Measurements from ENCODE around the gene GALNT2.

GALNT2 gene

DNA sequence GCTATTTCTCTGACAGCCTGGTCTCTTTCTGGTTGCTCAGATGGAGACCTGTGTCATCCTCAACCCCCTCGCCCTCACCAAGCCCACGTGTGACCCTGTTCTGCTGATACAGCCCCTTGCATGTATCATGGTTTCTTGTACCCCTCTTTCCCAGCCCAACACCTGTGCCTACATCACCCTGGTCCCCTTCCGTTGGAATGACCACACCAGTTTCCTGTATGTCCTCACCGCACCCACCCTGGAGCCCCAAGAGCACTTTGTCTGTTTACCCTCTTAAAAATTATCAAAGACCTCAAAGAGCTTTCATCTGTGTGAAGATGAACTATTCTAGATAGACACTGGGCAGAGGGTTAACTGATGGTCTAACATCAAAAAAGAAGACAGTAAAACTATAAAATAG is 179.5 kb downstream of the GALNT2 start:
- no peak for TF ChIP-seq FOXP2 (optimal IDR thresholded peaks at IDR 0.05; ENCODE audit: borderline replicate concordance, extremely low read depth, extremely low read length, insufficient read depth)
- no peak for TF ChIP-seq SIN3A (IDR thresholded peaks at IDR 0.05; ENCODE audit: borderline replicate concordance, insufficient read depth, low read length)
- no peak for TF ChIP-seq REST (IDR thresholded peaks at IDR 0.05; ENCODE audit: insufficient read depth in 1 of 2, low read depth in 2 of 2, low read length in 2 of 2)
- TF ChIP-seq TAF1 (IDR thresholded peaks at IDR 0.05; ENCODE audit: borderline replicate concordance, insufficient read depth, low read length) = no peak
- no peak for TF ChIP-seq POLR2AphosphoS5 (IDR thresholded peaks at IDR 0.05; ENCODE audit: low read depth, low read length)

DNA sequence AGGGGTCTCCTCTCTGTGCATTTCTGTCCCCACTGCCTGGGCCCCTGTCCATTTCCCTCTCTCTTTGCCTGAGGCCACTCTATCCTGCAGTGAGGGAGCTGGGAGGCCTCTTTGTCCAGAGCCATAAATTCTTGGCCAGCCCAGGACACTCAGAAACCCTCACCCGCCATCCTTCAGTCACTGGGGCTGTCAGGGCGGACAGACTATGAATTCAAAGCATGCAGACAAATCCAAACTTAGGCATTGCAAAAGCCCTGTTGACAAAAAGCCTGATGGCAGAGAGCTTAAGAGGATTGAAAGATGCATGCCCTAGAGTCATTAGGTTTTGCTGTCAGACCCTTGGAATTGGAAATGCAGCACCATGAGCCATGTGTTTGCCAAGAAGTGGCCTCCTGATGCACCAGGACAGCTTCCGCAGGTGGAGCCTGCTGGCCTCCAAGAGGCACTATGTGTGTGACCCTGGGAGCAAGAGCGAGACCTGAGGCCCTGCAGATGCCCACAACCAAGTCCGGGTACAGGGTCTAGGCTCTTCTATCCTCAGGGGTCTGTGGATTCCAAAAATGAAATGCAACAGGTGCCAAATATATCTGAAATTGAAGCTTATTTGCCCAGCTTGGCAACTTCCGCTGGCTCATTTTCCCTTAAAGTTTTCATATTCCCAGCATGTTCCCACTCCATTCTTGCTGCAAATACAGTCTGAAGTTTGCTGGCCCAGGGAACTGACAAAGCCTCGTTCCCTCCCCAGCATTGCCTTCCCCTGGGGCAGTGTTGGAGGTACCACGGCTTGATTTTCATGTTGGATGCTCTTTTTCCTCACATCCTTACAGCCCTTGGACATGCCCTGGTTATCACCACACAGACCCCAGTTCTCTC is 181.2 kb downstream of the GALNT2 start:
- TF ChIP-seq FOXP2 (optimal IDR thresholded peaks at IDR 0.05; ENCODE audit: borderline replicate concordance, extremely low read depth, extremely low read length, insufficient read depth) (no peak), TAF1 (IDR thresholded peaks at IDR 0.05; ENCODE audit: borderline replicate concordance, insufficient read depth, low read length) (no peak), POLR2AphosphoS5 (IDR thresholded peaks at IDR 0.05; ENCODE audit: low read depth, low read length) (no peak), SIN3A (IDR thresholded peaks at IDR 0.05; ENCODE audit: borderline replicate concordance, insufficient read depth, low read length) (no peak), REST (IDR thresholded peaks at IDR 0.05; ENCODE audit: insufficient read depth in 1 of 2, low read depth in 2 of 2, low read length in 2 of 2) (no peak)

DNA sequence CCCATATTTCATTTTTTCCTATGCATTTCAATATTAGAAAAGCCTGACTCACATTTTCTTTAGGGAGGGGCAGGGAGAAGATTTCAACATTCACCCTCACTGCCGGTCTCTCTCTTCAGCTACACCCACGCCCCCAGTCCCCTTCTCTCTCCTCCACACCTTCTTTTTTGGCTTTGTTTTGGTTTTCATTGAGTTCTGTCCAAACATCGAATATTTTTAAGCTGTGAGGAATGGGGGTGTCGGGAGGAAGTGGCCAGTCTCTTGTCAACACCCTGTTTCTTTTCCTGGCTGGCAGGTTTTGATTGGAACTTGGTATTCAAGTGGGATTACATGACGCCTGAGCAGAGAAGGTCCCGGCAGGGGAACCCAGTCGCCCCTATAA is 181.8 kb downstream of the GALNT2 start:
- TF ChIP-seq POLR2AphosphoS5 (IDR thresholded peaks at IDR 0.05; ENCODE audit: low read depth, low read length) (no peak), FOXP2 (optimal IDR thresholded peaks at IDR 0.05; ENCODE audit: borderline replicate concordance, extremely low read depth, extremely low read length, insufficient read depth) (no peak), SIN3A (IDR thresholded peaks at IDR 0.05; ENCODE audit: borderline replicate concordance, insufficient read depth, low read length) (no peak), REST (IDR thresholded peaks at IDR 0.05; ENCODE audit: insufficient read depth in 1 of 2, low read depth in 2 of 2, low read length in 2 of 2) (no peak), TAF1 (IDR thresholded peaks at IDR 0.05; ENCODE audit: borderline replicate concordance, insufficient read depth, low read length) (no peak)

DNA sequence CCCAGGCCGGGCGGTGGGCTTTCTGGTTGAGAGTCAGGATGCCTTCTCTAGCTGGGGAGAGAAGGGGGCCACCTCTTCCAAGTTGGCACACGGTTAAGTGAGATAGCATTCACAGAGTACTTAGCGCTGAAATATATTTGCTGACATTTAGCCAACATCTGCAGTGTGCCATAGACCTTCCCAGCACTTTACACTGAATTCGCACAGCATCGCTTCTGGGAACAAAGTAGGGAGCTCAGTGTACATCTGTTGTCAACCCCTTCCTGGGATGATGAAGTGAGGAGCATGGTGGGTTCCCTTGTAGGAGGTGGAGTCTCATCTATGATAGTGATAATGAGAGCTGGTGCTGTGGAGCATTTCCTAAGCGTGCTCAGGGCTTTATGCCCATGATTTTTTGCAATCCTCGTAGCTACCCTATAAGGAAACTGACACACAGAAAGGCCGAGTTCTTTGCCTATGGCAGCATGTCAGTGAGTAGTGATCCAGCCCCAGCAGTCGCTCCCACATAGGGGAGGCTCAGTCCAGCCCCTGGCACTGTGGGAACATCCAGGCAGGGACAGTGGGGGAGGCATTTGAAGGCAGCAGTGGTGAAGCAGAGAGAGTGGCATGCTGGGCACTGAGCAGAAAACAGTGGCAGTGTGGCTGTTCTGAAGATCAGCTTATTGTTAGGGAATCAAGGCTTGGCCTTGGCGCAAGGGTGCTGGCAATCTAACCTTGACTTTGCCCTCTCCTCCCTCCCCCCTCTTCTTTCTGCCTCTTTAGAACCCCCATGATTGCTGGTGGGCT is 182.8 kb downstream of the GALNT2 start:
- TF ChIP-seq FOXP2 (optimal IDR thresholded peaks at IDR 0.05; ENCODE audit: borderline replicate concordance, extremely low read depth, extremely low read length, insufficient read depth) (no peak), TAF1 (IDR thresholded peaks at IDR 0.05; ENCODE audit: borderline replicate concordance, insufficient read depth, low read length) (no peak), POLR2AphosphoS5 (IDR thresholded peaks at IDR 0.05; ENCODE audit: low read depth, low read length) (no peak), SIN3A (IDR thresholded peaks at IDR 0.05; ENCODE audit: borderline replicate concordance, insufficient read depth, low read length) (no peak), REST (IDR thresholded peaks at IDR 0.05; ENCODE audit: insufficient read depth in 1 of 2, low read depth in 2 of 2, low read length in 2 of 2) (no peak)
